BLaER1 treated with 17β-estradiol and CSF1 and Interleukin-3, amounts not matched to agents 10 nM and 100 nM (cell line): Measurements from ENCODE around the gene DVL1.
A peak's percentile ranks its signal among the peaks of the same experiment; 100 is the strongest.
"Not testable (repeated sequence)": the region's sequence is repeated elsewhere in the genome, so short reads cannot be mapped to it uniquely, and the experiment has no call there.

Experiments used
- H3K27ac ChIP-seq, 11 experiments: shearing (Covaris generic); formaldehyde crosslinking; 2 replicates each; pipeline ENCODE4 v1.8.1; 2022
- H3K27me3 ChIP-seq, 11 experiments: shearing (Covaris generic); formaldehyde crosslinking; 2 replicates each; pipeline ENCODE4 v1.8.1; 2022
- H3K36me3 ChIP-seq, 11 experiments: shearing (Covaris generic); formaldehyde crosslinking; 2 replicates each; pipeline ENCODE4 v1.8.1; 2022
- H3K4me1 ChIP-seq, 10 experiments: shearing (Covaris generic); formaldehyde crosslinking; 2 replicates each; pipeline ENCODE4 v1.8.1; 2022
- H3K4me2 ChIP-seq, 11 experiments: shearing (Covaris generic); formaldehyde crosslinking; 2 replicates each; pipeline ENCODE4 v1.8.1; 2022
- H3K4me3 ChIP-seq, 10 experiments: shearing (Covaris generic); formaldehyde crosslinking; 2 replicates each; pipeline ENCODE4 v1.8.1; 2022
- H3K9ac ChIP-seq, 11 experiments: shearing (Covaris generic); formaldehyde crosslinking; 2 replicates each; pipeline ENCODE4 v1.8.1; 2022
- H3K9me3 ChIP-seq, 11 experiments: shearing (Covaris generic); formaldehyde crosslinking; replicated peaks in 1 of 11; 2 replicates each; pipeline ENCODE4 v1.8.1; 2022
- H4K20me1 ChIP-seq, 11 experiments: shearing (Covaris generic); formaldehyde crosslinking; 2 replicates each; pipeline ENCODE4 v1.8.1; 2022
- Cebpa-rat ChIP-seq, 11 experiments: shearing (Covaris generic); IDR thresholded peaks; 2 replicates each; pipeline ENCODE4 v1.8.1; 2022

The DVL1 gene

GRCh38 chr1:1318777-1319645 lies 30.2 kb downstream of the DVL1 start:
- peaks cover 57 to 86% (median 75%) of the 10 kb centered on the region in 11 experiments for H3K36me3 ChIP-seq
- H3K27ac ChIP-seq = no peak overlapping the region
- H3K4me3 ChIP-seq = no peak overlapping the region

GRCh38 chr1:1318131-1318652 lies 31.0 kb downstream of the DVL1 start:
- Histone ChIP-seq H4K20me1 (peaks cover 55 to 95% (median 93%) of the 10 kb centered on the region in 11 experiments), H3K4me3 (no peak overlapping the region), H3K4me1 (peaks cover 5 to 26% (median 21%) of the 10 kb centered on the region in 10 experiments), H3K9ac (peak overlapping the region in 1 of 11 experiments; percentile 16; a peak in 1 of 22 replicates), H3K27me3 (no peaks in the 10 kb centered on the region), H3K4me2 (no peak overlapping the region), H3K27ac (no peak overlapping the region), H3K9me3 (no peaks in the 10 kb centered on the region), H3K36me3 (peaks cover 65 to 92% (median 83%) of the 10 kb centered on the region in 11 experiments)
- TF ChIP-seq Cebpa-rat (IDR thresholded peaks at IDR 0.05) = no peak

More at GRCh38 chr1:1318777-1319645, 30.2 kb downstream of the DVL1 start:
- H3K27me3 ChIP-seq = no peaks in the 10 kb centered on the region
- peak overlapping the region in 5 of 11 experiments; percentile 21 to 60 (median 55); a peak in 3 of 22 replicates for H3K9ac ChIP-seq
- no peak overlapping the region for H3K4me2 ChIP-seq
- H3K9me3 ChIP-seq = no peaks in the 10 kb centered on the region
- peaks cover 10 to 31% (median 26%) of the 10 kb centered on the region in 10 experiments for H3K4me1 ChIP-seq
- TF ChIP-seq Cebpa-rat (IDR thresholded peaks at IDR 0.05) = no peak
- peaks cover 52 to 92% (median 89%) of the 10 kb centered on the region in 11 experiments for H4K20me1 ChIP-seq

DNA sequence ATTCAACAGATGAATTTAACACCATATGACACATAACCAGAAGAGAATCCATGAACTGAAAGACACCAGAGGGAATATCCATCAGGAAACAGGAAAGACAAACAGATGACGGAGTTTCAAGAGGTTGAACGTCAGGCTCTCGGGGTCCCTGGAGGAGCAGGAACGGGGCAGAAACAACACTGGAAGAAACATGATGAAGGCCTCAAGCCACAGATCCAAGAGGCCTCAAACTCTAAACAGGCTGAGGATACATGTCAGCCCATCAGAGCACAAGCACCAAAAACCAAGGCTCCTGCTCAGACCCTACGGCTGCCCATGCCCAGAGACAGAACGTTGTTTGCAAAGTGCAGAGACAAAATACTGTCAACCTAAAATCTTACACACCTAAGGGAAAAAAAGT lies 31.8 kb downstream of the DVL1 start:
- H3K36me3 ChIP-seq = peaks cover 73 to 95% (median 89%) of the 10 kb centered on the region in 11 experiments
- H3K4me1 ChIP-seq = peaks cover 0 to 21% (median 16%) of the 10 kb centered on the region in 10 experiments; a peak in 15 of 20 replicates
- no peak overlapping the region for H3K27ac ChIP-seq
- H3K27me3 ChIP-seq = no peaks in the 10 kb centered on the region
- H3K4me3 ChIP-seq = no peak overlapping the region
- H4K20me1 ChIP-seq = peaks cover 57 to 97% (median 95%) of the 10 kb centered on the region in 11 experiments
- no peaks in the 10 kb centered on the region for H3K9me3 ChIP-seq
- TF ChIP-seq Cebpa-rat (IDR thresholded peaks at IDR 0.05) = no peak
- H3K4me2 ChIP-seq = no peak overlapping the region
- H3K9ac ChIP-seq = peak overlapping the region in 3 of 11 experiments; percentile 1 to 19 (median 6); a peak in 2 of 22 replicates

- H3K4me3 ChIP-seq, H3K9me3 ChIP-seq, H3K27ac ChIP-seq, H3K4me2 ChIP-seq, H3K27me3 ChIP-seq, H3K9ac ChIP-seq: not testable (repeated sequence)
- Histone ChIP-seq H3K36me3 (peaks cover 83 to 97% (median 93%) of the 10 kb centered on the region in 11 experiments), H4K20me1 (peaks cover 47 to 98% (median 94%) of the 10 kb centered on the region in 11 experiments), H3K4me1 (peaks cover 0 to 14% (median 9%) of the 10 kb centered on the region in 10 experiments; a peak in 14 of 20 replicates)
Observed at GRCh38 chr1:1316199-1316598, 33.0 kb downstream of the DVL1 start.

GRCh38 chr1:1315435-1315954 lies 33.7 kb downstream of the DVL1 start:
- Histone ChIP-seq H3K4me3 (no peak overlapping the region), H3K27ac (no peak overlapping the region), H3K9me3 (no peaks in the 10 kb centered on the region), H3K9ac (no peak overlapping the region), H4K20me1 (peaks cover 40 to 98% (median 94%) of the 10 kb centered on the region in 11 experiments; a peak in 21 of 22 replicates), H3K4me2 (no peak overlapping the region), H3K27me3 (no peaks in the 10 kb centered on the region), H3K36me3 (peaks cover 82 to 97% (median 93%) of the 10 kb centered on the region in 11 experiments), H3K4me1 (peaks cover 0 to 7% (median 3%) of the 10 kb centered on the region in 10 experiments; a peak in 10 of 20 replicates)
- TF ChIP-seq Cebpa-rat (IDR thresholded peaks at IDR 0.05) = no peak

- H3K27me3 ChIP-seq = no peaks in the 10 kb centered on the region
- peaks cover 5 to 10% (median 6%) of the 10 kb centered on the region in 10 experiments for H3K4me1 ChIP-seq
- peaks cover 33 to 98% (median 94%) of the 10 kb centered on the region in 11 experiments; a peak in 21 of 22 replicates for H4K20me1 ChIP-seq
- no peak for TF ChIP-seq Cebpa-rat (IDR thresholded peaks at IDR 0.05)
- H3K36me3 ChIP-seq = peaks cover 76 to 97% (median 92%) of the 10 kb centered on the region in 11 experiments
- peak overlapping the region in 1 of 11 experiments; percentile 19; a peak in 2 of 22 replicates for H3K9ac ChIP-seq
- no peak overlapping the region for H3K27ac ChIP-seq
- no peak overlapping the region for H3K4me2 ChIP-seq
- no peaks in the 10 kb centered on the region for H3K9me3 ChIP-seq
- H3K4me3 ChIP-seq = no peak overlapping the region
Observed at GRCh38 chr1:1314678-1315335, 34.4 kb downstream of the DVL1 start.

DNA sequence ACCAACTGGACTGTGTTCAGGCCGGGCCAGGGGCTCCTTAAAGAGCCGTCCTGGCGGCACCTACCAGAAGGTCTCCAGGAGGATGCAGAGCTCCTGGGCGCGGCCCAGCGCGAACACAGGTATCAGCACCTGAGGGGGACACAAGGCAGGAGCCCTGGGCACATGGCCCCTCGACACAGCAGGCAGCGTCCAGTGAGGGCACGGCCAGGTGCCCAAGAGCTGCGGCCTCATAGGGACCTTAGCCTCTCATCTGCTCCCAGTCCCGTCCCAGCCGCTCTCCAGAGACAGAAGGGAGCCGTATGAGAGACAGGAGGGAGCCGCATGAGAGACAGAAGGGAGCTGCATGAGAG lies 35.0 kb downstream of the DVL1 start:
- no peak overlapping the region for H3K4me2 ChIP-seq
- H3K27ac ChIP-seq = no peak overlapping the region
- H3K9me3 ChIP-seq = no peaks in the 10 kb centered on the region
- H3K4me3 ChIP-seq = no peak overlapping the region
- H3K36me3 ChIP-seq = peaks cover 70 to 96% (median 90%) of the 10 kb centered on the region in 11 experiments
- H3K9ac ChIP-seq = no peak overlapping the region; a peak in 1 of 22 replicates
- H3K4me1 ChIP-seq = peaks cover 11 to 16% (median 12%) of the 10 kb centered on the region in 10 experiments
- H3K27me3 ChIP-seq = no peaks in the 10 kb centered on the region
- TF ChIP-seq Cebpa-rat (IDR thresholded peaks at IDR 0.05) = no peak
- peaks cover 27 to 98% (median 94%) of the 10 kb centered on the region in 11 experiments; a peak in 21 of 22 replicates for H4K20me1 ChIP-seq

- H3K4me3 ChIP-seq = no peak overlapping the region
- TF ChIP-seq Cebpa-rat (IDR thresholded peaks at IDR 0.05) = no peak
- H3K9me3 ChIP-seq = no peaks in the 10 kb centered on the region
- no peak overlapping the region for H3K9ac ChIP-seq
- no peak overlapping the region for H3K27ac ChIP-seq
- peaks cover 64 to 91% (median 85%) of the 10 kb centered on the region in 11 experiments for H3K36me3 ChIP-seq
- H3K4me2 ChIP-seq = no peak overlapping the region
- H3K4me1 ChIP-seq = peaks cover 13 to 17% (median 14%) of the 10 kb centered on the region in 10 experiments
- H3K27me3 ChIP-seq = no peaks in the 10 kb centered on the region
- peaks cover 26 to 96% (median 90%) of the 10 kb centered on the region in 11 experiments; a peak in 21 of 22 replicates for H4K20me1 ChIP-seq
Observed at GRCh38 chr1:1313500-1314236, 35.5 kb downstream of the DVL1 start.
